Measurements from ENCODE around the gene SLC25A13.

Gene SLC25A13

DNA sequence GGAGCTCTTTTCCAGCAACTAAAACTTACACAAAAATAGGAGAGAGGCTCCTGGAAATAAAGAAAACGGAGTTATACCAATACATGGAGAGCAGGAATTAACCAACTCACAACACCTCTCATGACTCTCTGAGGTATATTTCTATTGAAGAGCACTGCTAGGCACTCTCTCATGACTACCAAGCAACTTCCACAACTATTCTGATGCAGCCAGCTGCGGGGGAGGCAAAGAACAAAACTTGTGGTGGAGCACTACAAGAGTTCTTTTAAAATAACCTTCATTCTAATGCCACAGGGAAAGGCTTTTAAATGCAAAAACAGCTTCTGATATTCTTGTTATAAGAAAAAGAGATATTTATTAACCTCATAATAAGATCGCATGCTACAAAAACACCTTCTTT is 140.7 kb downstream of the SLC25A13 start:
- no peak for TF ChIP-seq SIN3A (IDR thresholded peaks at IDR 0.05; ENCODE audit: borderline replicate concordance, insufficient read depth, low read length)
- no peak for TF ChIP-seq TAF1 (IDR thresholded peaks at IDR 0.05; ENCODE audit: borderline replicate concordance, insufficient read depth, low read length)
- TF ChIP-seq, protein P1, sequence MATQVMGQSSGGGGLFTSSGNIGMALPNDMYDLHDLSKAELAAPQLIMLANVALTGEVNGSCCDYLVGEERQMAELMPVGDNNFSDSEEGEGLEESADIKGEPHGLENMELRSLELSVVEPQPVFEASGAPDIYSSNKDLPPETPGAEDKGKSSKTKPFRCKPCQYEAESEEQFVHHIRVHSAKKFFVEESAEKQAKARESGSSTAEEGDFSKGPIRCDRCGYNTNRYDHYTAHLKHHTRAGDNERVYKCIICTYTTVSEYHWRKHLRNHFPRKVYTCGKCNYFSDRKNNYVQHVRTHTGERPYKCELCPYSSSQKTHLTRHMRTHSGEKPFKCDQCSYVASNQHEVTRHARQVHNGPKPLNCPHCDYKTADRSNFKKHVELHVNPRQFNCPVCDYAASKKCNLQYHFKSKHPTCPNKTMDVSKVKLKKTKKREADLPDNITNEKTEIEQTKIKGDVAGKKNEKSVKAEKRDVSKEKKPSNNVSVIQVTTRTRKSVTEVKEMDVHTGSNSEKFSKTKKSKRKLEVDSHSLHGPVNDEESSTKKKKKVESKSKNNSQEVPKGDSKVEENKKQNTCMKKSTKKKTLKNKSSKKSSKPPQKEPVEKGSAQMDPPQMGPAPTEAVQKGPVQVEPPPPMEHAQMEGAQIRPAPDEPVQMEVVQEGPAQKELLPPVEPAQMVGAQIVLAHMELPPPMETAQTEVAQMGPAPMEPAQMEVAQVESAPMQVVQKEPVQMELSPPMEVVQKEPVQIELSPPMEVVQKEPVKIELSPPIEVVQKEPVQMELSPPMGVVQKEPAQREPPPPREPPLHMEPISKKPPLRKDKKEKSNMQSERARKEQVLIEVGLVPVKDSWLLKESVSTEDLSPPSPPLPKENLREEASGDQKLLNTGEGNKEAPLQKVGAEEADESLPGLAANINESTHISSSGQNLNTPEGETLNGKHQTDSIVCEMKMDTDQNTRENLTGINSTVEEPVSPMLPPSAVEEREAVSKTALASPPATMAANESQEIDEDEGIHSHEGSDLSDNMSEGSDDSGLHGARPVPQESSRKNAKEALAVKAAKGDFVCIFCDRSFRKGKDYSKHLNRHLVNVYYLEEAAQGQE (IDR thresholded peaks at IDR 0.05; ENCODE audit: insufficient read depth in 1 of 2, low read depth in 2 of 2, low read length in 2 of 2) = no peak
- no peak for TF ChIP-seq POLR2AphosphoS5 (IDR thresholded peaks at IDR 0.05; ENCODE audit: low read depth, low read length)
- no peak for TF ChIP-seq FOXP2 (optimal IDR thresholded peaks at IDR 0.05; ENCODE audit: borderline replicate concordance, extremely low read depth, extremely low read length, insufficient read depth)

DNA sequence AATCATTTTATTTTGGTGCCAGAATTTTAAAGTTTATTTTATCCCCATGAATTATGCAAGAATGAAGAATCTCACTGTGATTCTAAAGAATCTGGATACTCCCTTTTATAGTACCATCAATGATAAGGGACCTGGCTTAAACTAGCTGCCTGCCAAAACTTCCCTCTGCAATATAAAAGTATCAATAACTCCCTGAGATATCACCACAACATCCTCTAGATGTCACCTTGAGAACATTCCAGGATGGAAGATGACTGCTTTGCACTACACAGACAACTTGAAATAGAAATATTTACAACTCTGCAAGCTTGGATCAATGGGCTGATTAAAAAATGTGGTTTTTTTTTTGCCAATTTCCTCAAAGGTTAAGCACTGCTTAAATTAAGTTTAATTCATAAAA is 142.1 kb downstream of the SLC25A13 start:
- TF ChIP-seq, protein P1 (IDR thresholded peaks at IDR 0.05; ENCODE audit: insufficient read depth in 1 of 2, low read depth in 2 of 2, low read length in 2 of 2) = no peak
- no peak for TF ChIP-seq POLR2AphosphoS5 (IDR thresholded peaks at IDR 0.05; ENCODE audit: low read depth, low read length)
- TF ChIP-seq TAF1 (IDR thresholded peaks at IDR 0.05; ENCODE audit: borderline replicate concordance, insufficient read depth, low read length) = no peak
- no peak for TF ChIP-seq FOXP2 (optimal IDR thresholded peaks at IDR 0.05; ENCODE audit: borderline replicate concordance, extremely low read depth, extremely low read length, insufficient read depth)
- TF ChIP-seq SIN3A (IDR thresholded peaks at IDR 0.05; ENCODE audit: borderline replicate concordance, insufficient read depth, low read length) = no peak

DNA sequence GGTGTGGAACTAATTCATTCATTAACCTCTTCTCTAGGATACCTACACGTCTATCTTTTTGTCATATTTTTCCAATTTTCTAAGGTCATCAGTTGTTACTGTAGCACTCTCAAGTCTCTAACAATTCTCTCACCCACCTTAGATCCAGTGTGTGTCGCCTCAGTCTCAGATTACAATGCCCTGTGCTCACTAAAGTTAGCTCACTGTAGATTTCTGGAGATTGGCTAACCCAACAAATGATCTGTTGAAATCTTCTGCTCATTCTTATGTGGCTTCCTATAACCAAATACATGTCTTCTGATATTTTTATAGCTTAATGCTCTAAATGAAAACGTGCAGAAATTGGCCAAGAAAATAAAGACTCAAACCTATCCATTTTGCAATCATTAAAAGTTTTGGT is 142.6 kb downstream of the SLC25A13 start:
- no peak for TF ChIP-seq FOXP2 (optimal IDR thresholded peaks at IDR 0.05; ENCODE audit: borderline replicate concordance, extremely low read depth, extremely low read length, insufficient read depth)

DNA sequence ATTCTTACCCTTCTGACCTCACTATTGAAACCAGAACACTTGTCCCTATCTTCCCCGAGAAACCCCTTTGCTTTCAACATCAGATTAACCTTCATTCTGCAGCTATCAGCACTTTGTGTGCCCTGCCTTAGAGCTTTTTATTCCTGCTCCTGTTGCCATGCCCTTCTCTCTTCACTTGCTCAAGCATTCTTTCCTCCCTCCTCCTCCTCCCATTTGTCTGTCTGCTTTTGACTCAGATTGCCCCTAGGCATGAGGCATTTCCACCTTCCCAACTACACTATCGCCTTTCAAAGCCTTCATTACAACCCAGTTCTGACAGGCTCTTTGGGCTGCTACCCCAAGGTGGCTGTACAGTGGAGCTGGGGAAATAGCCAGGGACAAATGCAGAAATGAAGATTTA is 143.3 kb downstream of the SLC25A13 start:
- TF ChIP-seq POLR2AphosphoS5 (IDR thresholded peaks at IDR 0.05; ENCODE audit: low read depth, low read length) (no peak), TAF1 (IDR thresholded peaks at IDR 0.05; ENCODE audit: borderline replicate concordance, insufficient read depth, low read length) (no peak)

DNA sequence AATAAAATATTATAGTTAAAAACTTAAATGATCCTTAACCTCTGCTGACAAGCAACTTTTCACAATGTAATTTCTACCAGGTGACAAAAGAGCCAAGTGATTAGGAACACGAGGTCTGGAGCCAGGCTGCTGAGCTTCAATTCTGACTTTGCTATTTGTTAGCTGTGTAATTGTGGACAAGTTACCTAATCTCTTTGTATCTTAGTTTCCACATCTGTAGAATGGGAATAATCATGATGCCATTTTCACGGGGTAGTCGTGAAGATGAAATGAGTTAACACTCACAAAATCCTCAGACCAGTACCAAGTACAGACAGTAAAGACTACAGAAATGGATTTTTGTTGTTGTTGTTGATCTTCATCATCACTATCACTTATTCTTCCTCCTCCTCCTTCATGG is 144.5 kb downstream of the SLC25A13 start:
- TF ChIP-seq POLR2AphosphoS5 (IDR thresholded peaks at IDR 0.05; ENCODE audit: low read depth, low read length) (no peak), TAF1 (IDR thresholded peaks at IDR 0.05; ENCODE audit: borderline replicate concordance, insufficient read depth, low read length) (no peak), FOXP2 (optimal IDR thresholded peaks at IDR 0.05; ENCODE audit: borderline replicate concordance, extremely low read depth, extremely low read length, insufficient read depth) (no peak), SIN3A (IDR thresholded peaks at IDR 0.05; ENCODE audit: borderline replicate concordance, insufficient read depth, low read length) (no peak)
- TF ChIP-seq, protein P1 (IDR thresholded peaks at IDR 0.05; ENCODE audit: insufficient read depth in 1 of 2, low read depth in 2 of 2, low read length in 2 of 2) = no peak

- no peak for TF ChIP-seq SIN3A (IDR thresholded peaks at IDR 0.05; ENCODE audit: borderline replicate concordance, insufficient read depth, low read length)
- no peak for TF ChIP-seq TAF1 (IDR thresholded peaks at IDR 0.05; ENCODE audit: borderline replicate concordance, insufficient read depth, low read length)
- TF ChIP-seq FOXP2 (optimal IDR thresholded peaks at IDR 0.05; ENCODE audit: borderline replicate concordance, extremely low read depth, extremely low read length, insufficient read depth) = no peak
- TF ChIP-seq, protein P1 (IDR thresholded peaks at IDR 0.05; ENCODE audit: insufficient read depth in 1 of 2, low read depth in 2 of 2, low read length in 2 of 2) = no peak
- TF ChIP-seq POLR2AphosphoS5 (IDR thresholded peaks at IDR 0.05; ENCODE audit: low read depth, low read length) = no peak
Measured at GRCh38 chr7:96174812-96175211, 147.1 kb downstream of the SLC25A13 start.

All from PFSK-1 (cell line).